Fibroblast of gingiva (primary cell): ENCODE results near the gene ZNF785.
A peak's percentile ranks its signal among the peaks of the same experiment; 100 is the strongest.
"Not testable (repeated sequence)": the region's sequence is repeated elsewhere in the genome, so short reads cannot be mapped to it uniquely, and the experiment has no call there.

Experiments used
- DNase-seq: peaks from one replicate; pipeline ENCODE4 v3.0.0-alpha.2; 2011; ENCODE audit warnings: low read depth

ZNF785 gene

GRCh38 chr16:30565984-30566383 lies 19.5 kb downstream of the ZNF785 start:
- DNase-seq, result no peak

- no peak for DNase-seq
Measured at GRCh38 chr16:30565526-30565925, 20.0 kb downstream of the ZNF785 start.

GRCh38 chr16:30562021-30562420 lies 23.5 kb downstream of the ZNF785 start:
- DNase-seq, result no peak

- DNase-seq, result no peak
Measured at GRCh38 chr16:30561089-30561816, 24.2 kb downstream of the ZNF785 start.

DNA sequence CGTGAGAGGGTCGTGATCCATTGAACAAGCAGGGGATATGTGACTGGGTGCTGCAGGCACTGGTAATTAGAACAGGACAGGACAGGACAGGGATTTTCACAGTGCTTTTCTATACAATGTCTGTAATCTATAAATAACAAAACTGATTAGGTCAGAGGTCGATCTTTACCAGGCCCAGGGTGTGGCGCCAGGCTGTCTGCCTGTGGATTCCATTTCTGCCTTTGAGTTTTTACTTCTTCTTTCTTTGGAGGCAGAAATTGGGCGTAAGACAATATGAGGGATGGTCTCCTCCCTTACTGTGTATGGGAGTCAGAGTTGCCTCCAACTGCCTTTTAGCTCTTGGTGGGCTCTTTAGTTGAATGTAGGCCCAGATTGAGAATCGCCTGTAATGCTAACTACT lies 25.8 kb downstream of the ZNF785 start:
- DNase-seq, result no peak

DNA sequence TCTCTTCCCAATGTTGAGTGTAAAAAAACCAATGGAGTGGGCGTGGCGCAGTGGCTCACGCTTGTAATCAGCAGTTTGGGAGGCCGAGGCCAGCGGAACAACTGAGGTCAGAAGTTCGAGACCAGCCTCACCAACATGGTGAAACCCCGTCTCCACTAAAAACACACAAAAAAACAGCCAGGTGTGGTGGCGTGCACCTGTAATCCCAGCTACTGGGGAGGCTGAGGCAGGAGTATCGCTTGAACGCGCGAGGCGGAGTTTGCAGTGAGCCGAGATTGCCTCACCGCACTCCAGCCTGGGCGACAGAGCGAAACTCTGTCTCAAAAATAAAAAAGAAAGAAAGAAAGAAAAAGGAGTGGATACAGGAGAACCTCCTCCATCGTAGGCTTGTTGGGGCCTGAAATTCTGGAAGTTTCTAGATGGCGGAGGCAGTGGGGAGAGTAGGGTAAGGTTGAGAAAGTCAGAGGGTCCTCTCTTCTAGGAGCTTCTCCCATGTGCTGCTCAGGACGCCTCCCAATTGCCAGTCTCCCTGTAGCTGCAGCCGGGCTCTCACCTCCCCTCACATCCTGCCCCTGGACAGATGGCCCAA lies 26.6 kb downstream of the ZNF785 start:
- DNase-seq, result no peak

DNA sequence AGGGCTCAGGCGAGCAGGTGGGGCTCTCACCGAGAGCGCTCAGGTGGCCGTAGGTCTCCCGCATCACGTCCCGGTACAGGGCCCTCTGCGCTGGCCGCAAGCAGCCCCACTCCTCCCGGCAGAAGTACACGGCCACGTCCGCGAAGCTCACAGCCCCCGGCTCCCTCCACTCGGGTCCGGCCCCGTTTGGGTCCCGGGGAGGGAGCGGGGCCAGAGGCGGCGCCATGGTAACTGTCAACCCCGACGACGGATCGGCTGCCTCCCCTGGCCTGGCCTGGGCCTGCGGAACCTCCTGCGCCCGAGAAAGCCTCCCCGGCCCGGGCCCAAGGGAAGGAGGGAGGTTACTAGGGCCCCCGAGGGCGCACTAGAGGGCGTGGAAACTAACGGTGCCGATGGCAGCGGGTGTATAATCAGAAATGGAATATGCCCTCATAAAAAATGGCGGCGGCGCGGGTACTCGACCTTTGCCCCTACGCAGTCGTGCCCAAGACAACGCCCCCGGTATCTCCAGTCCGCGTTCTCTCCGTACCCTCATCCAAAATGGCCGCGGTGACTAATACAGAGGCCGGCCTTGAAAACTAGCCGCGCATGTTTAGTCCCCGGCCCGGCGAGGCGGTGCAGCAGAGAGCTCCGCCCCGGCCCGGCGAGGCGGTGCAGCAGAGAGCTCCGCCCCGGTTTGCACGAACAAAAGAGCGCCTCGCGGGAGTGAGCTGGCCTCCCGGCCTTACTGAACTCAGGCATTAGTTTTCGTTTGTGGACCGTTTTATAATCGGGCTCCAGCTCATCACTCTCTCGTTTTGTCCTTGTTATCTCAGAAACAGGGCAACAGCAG lies 27.3 kb downstream of the ZNF785 start, which contains the start of gene ZNF764:
Gene ZNF764 (minus strand): TSS at position 418 of the 832 bp plus-strand sequence. CDS start 192 bp downstream, at position 226.
- DNase-seq, result peak; percentile 98

DNA sequence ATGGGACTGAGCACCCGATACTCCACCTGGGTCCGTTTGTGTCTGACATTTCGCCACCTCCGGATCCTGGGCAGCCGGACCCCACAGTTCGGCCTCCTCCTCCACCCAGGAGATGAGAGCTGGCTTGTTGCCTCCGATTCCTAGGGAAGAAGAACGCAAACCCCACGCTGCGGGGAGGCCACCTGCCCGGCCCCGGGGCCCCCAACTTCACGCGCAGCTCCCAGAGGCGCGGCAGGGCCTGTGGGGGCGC lies 27.9 kb downstream of the ZNF785 start:
- no peak for DNase-seq

DNA sequence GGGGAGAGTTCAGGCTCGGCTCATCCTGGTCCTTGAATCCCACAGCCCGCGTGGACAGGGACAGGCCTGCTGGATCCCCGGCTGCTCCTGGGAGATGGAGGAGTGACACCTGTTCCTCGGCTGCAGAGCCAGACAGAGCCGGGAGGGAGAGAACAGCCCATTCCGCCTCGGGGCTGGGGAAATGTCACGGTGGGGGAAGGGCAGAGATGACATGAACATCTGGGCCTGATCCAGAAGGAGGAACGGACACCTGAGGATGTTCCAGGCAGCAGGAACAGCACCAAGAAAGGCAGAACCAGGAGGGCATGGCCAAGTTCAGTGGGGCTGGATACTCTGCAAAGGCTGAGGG lies 29.4 kb downstream of the ZNF785 start:
- no peak for DNase-seq

GRCh38 chr16:30555315-30556124 lies 30.0 kb downstream of the ZNF785 start:
- DNase-seq, result no peak

- DNase-seq, result no peak
Measured at GRCh38 chr16:30554557-30555314, 30.8 kb downstream of the ZNF785 start.

DNA sequence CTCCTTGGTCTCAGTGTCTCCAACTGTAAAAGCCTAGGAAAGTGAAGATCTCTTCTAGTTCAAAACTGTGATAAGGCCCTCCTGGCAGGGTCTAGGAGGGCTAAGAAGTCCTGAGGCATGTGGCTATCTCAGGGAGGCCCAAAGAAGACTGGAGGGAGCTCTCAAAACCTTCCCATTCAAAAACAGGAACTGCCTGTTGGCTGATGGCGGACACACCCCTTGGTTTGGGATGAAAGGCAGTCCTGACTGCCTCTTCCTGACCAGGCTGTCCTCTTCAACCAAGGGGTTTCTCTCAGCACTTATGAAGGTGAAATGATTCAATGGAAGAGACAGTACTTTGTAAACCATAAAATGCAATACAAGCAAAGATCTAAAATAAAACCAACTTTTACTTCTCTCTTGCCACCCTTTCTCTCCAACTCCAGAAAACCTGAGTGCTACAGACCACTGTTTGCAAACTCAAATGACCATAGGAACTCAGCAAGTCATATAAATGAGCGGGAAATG lies 32.1 kb downstream of the ZNF785 start:
- DNase-seq, result no peak

- no peak for DNase-seq
Measured at GRCh38 chr16:30552956-30553355, 32.5 kb downstream of the ZNF785 start.

- DNase-seq, result no peak
Measured at GRCh38 chr16:30551781-30552180, 33.7 kb downstream of the ZNF785 start.

DNA sequence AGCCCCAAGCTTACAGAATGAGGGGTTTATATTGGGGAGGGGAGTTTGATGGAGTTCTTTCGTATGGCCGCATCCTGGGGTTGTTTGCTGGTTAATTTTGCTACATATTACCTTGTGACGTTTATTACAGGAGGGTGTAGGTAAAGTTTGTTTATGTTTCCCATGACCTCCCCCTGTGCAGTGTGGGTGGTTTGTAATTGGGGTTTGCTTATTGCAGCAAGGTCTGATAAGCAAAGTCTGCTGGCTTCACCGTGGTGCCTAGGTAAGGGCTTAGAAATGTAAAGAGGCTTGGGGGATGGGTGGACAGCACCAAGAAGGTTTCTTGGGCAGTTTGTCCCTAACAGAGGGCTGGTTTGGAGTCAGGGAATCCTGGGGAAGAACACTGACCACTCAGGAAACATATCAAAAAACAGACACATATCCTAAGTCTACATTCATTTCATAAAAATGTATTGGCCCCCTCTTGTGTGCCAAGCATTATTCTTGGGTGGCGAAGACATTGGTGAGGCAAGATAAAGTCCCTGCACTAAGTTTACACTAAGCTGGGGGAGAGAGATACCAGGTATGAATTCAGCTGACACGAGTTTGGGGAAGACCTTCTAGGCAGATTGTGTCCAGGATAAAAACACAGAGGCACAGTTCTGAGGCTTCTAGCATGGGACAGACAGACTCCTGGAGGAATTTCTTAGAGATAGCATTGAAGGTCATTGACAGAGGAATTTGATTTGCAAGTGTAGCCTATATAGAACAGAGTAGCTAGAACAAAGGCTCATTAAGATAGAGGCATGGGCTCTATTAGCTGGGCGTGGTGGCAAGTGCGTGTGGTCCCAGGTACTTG lies 36.9 kb downstream of the ZNF785 start:
- no peak for DNase-seq

DNA sequence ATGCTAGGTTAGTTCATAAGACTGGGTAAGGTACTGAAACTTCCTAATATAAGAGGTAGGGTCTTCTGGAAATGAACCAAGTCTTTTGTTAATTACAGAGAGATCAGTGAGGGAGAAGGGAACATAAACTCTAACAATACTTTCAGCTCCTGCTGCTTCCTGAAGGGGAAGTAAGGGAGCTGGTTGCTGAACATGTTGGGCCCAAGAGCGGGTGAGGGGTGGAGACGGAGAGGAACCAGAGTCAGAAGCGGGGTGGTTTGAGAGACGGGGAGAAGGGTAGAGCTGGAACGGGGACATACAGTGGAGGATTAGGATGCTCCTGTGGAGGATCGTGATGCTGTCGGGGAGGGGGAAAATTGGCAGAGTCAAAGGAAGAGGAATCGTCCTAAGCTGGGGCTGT lies 39.4 kb downstream of the ZNF785 start:
- no peak for DNase-seq

- no peak for DNase-seq
Measured at GRCh38 chr16:30543067-30543466, 42.4 kb downstream of the ZNF785 start.

DNA sequence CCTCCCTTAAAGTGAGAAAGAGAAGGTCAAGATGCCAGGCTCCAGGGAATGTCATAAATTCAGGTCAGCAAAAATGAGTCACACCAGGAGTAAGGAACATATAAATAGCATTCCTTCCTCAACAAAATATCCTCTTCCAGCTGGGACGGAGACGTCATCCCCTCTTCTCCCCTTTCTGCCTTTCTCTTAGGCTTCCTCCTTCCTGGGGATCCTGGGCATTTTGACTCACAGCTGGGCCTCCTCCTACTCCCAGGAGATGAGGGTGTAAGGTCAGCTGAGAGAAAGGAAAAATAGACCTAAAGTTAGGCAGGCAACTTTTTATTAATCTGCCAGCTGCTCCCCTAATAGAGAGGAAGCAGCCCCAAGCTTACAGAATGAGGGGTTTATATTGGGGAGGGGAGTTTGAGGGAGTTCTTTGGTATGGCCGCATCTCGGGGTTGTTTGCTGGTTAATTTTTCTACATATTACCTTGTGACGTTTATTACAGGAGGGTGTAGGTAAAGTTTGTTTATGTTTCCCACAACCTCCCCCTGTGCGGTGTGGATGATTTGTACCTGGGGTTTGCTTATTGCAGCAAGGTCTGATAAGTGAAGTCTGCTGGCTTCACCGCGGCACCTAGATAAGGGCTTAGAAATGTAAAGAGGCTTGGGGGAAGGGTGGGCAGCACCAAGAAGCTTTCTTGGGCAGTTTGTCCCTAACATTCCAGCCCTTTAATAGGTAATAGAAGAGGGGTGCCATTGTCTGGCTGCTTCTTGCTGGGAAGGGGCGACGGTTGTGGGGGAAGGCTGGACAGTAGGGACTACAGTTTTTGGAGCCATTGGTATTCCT lies 43.8 kb downstream of the ZNF785 start:
- peak; percentile 29 for DNase-seq

DNA sequence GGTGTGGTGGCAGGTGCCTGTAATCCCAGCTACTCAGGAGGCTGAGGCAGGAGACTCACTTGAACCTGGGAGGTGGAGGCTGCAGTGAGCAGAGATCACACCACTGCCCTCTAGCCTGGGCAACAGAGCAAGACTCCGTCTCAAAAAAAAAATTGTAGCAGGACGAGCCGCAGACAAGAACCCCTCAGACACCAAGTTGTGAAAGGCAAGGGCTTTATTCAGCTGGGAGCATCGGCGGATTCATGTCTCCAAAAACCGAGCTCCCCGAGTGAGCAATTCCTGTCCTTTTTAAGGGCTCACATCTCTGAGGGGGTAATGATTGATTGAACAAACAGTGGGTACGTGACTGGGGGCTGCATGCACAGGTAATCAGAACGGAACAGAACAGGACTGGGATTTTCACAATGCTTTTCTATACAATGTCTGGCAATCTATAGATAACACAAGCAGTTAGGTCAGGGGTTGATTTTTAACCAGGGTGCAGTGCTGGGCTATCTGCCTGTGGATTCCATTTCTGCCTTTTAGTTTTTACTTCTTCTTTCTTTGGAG lies 44.5 kb downstream of the ZNF785 start:
- DNase-seq, result not testable (repeated sequence)
